Stomach (tissue), 4 donors: ENCODE measurements around the gene SNTG2.

ENCODE experiments used
- CTCF ChIP-seq, 7 experiments: fragments of 450-650 bp in 4 of 7; fragments of 200-600 bp in 3 of 7; sonication (generic) in 3 of 7; IDR thresholded peaks; one replicate each; pipeline ENCODE4 v1.5.1; 2016 to 2019; ENCODE audit warnings: antibody characterized with exemption in 7 of 7, control low read depth in 2 of 7, mild to moderate bottlenecking in 1 of 7
- POLR2AphosphoS5 ChIP-seq, 3 donors: sonication (generic); formaldehyde crosslinking; IDR thresholded peaks; one replicate each; pipeline ENCODE4 v1.6.1; 2016; ENCODE audit warnings: antibody characterized with exemption in 3 of 3

GRCh38 chr2:964562-964961 is 13.9 kb downstream of the SNTG2 start:
- TF ChIP-seq CTCF (IDR thresholded peaks at IDR 0.05) (no peak), POLR2AphosphoS5 (IDR thresholded peaks at IDR 0.05) (no peak)
